ENCODE results near the gene FTO.

DNA sequence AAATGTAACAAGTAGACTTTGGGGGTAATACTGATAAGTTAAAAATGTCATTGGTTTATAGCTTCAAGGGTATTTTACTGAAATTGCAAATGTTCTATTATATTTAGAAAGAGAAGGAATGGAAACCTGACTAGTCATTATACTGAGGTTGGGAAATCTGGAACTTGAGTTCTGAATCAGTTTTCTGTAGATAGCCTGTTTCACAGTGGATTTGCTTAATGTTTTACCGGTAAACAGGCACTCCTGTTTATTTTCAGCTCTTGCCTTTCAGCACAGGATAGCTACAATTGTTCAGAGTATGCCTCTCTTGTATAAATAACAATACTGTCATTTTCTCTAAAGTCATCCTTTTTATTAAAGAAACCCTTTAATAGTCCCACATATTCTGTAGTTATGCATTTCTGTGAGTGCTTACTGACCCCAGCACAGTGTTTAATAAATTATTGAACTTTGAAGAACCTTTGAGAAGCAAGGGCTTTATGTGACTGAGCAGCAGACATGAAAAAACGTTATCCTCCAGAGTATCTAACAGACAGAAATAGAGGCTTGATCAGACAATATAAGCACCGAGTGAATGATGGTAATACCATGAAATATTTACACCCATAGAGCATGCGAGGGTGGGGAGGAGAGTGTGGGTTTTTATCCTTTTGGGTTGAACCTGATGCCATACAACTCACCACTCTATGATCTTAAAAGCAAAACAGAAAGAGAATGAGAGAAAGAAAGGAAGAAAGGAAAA, 58.2 kb downstream of the FTO start:
- TF ChIP-seq, protein P1, sequence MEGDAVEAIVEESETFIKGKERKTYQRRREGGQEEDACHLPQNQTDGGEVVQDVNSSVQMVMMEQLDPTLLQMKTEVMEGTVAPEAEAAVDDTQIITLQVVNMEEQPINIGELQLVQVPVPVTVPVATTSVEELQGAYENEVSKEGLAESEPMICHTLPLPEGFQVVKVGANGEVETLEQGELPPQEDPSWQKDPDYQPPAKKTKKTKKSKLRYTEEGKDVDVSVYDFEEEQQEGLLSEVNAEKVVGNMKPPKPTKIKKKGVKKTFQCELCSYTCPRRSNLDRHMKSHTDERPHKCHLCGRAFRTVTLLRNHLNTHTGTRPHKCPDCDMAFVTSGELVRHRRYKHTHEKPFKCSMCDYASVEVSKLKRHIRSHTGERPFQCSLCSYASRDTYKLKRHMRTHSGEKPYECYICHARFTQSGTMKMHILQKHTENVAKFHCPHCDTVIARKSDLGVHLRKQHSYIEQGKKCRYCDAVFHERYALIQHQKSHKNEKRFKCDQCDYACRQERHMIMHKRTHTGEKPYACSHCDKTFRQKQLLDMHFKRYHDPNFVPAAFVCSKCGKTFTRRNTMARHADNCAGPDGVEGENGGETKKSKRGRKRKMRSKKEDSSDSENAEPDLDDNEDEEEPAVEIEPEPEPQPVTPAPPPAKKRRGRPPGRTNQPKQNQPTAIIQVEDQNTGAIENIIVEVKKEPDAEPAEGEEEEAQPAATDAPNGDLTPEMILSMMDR (IDR thresholded peaks at IDR 0.05): no peak
- TF ChIP-seq EZH2 (IDR thresholded peaks at IDR 0.05): no peak
